ENCODE measurements around the gene PHF21A. TPM values are rescaled to one million over a fixed set of nuclear protein-coding genes. Genes with fewer than 3 reads are reported as not detected.
"Not testable (repeated sequence)": the region's sequence is repeated elsewhere in the genome, so short reads cannot be mapped to it uniquely, and the experiment has no call there.

Gene PHF21A
- total RNA-seq, 4 donors from 2014 or later = 11.2 to 22.3 (median 15.9) TPM

- TF ChIP-seq CTCF (IDR thresholded peaks at IDR 0.05) (no peak), POLR2A (IDR thresholded peaks at IDR 0.05) (no peak)
- intact Hi-C loops (cut with DNase I) = no loop called here
These were observed 219.6 kb downstream of the PHF21A start for GRCh38 chr11:45901626-45902025.

GRCh38 chr11:45900916-45901617, 220.2 kb downstream of the PHF21A start:
- Histone ChIP-seq H3K27me3 (peaks cover 0 to 48% (median 0%) of the 10 kb centered on the region in 4 donors), H3K9me3 (no peaks in the 10 kb centered on the region), H3K27ac (peak overlapping the region in 1 of 4 donors; percentile 9), H3K4me1 (peaks cover 14 to 28% (median 16%) of the 10 kb centered on the region in 3 donors), H3K4me3 (peak overlapping the region in 3 of 4 donors; percentile 50 to 66 (median 60)), H3K36me3 (no peaks in the 10 kb centered on the region)
- no peak for DNase-seq
- WGBS, 2 donors = 23 to 28% methylated on average over 5 to 6 of the region's 8 CpGs
- TF ChIP-seq POLR2A (IDR thresholded peaks at IDR 0.05) (no peak), CTCF (IDR thresholded peaks at IDR 0.05) (no peak)
- intact Hi-C loops (cut with DNase I) = no loop called here

More at GRCh38 chr11:45901626-45902025, 219.6 kb downstream of the PHF21A start:
- H3K9me3 ChIP-seq = no peaks in the 10 kb centered on the region
- WGBS, 2 donors = 88 to 100% methylated on average over 1 to 3 of the region's 6 CpGs
- H3K27ac ChIP-seq = no peak overlapping the region
- H3K4me1 ChIP-seq = peaks cover 14 to 32% (median 16%) of the 10 kb centered on the region in 3 donors
- H3K36me3 ChIP-seq = no peaks in the 10 kb centered on the region
- DNase-seq = no peak
- peaks cover 0 to 43% (median 0%) of the 10 kb centered on the region in 4 donors for H3K27me3 ChIP-seq
- no peak overlapping the region for H3K4me3 ChIP-seq

GRCh38 chr11:45900175-45900800, 221.0 kb downstream of the PHF21A start:
- H3K4me3 ChIP-seq = peak overlapping the region; percentile 43 to 66 (median 55)
- peaks cover 14 to 28% (median 16%) of the 10 kb centered on the region in 3 donors for H3K4me1 ChIP-seq
- 8 to 23% methylated on average over 6 to 12 of the region's 59 CpGs for whole genome bisulfite sequencing, 2 donors
- DNase-seq; intact Hi-C loops (cut with DNase I); H3K36me3 ChIP-seq; H3K9me3 ChIP-seq: not testable (repeated sequence)
- peak in 1 of 4 donors; percentile 20 for TF ChIP-seq POLR2A (IDR thresholded peaks at IDR 0.05)
- H3K27me3 ChIP-seq = peaks cover 0 to 53% (median 0%) of the 10 kb centered on the region in 4 donors
- peak overlapping the region in 2 of 4 donors; percentile 57 to 76 for H3K27ac ChIP-seq

- H3K9me3 ChIP-seq = no peaks in the 10 kb centered on the region
- H3K4me1 ChIP-seq = peaks cover 14 to 28% (median 16%) of the 10 kb centered on the region in 3 donors
- TF ChIP-seq POLR2A (IDR thresholded peaks at IDR 0.05) = no peak
- no peak for TF ChIP-seq CTCF (IDR thresholded peaks at IDR 0.05)
- intact Hi-C loops (cut with DNase I) = no loop called here
- 0 to 1% methylated on average over 11 to 14 of the region's 62 CpGs for WGBS, 2 donors
- peaks cover 0 to 60% (median 0%) of the 10 kb centered on the region in 4 donors for H3K27me3 ChIP-seq
- peak overlapping the region; percentile 43 to 66 (median 55) for H3K4me3 ChIP-seq
- DNase-seq = no peak
- H3K36me3 ChIP-seq = no peaks in the 10 kb centered on the region
- peak overlapping the region in 3 of 4 donors; percentile 48 to 76 (median 57) for H3K27ac ChIP-seq
These were observed 221.6 kb downstream of the PHF21A start for GRCh38 chr11:45899448-45900174.

GRCh38 chr11:45899086-45899447, 222.2 kb downstream of the PHF21A start:
- TF ChIP-seq CTCF (IDR thresholded peaks at IDR 0.05) (no peak), POLR2A (IDR thresholded peaks at IDR 0.05) (no peak)
- no peaks in the 10 kb centered on the region for H3K9me3 ChIP-seq
- peaks cover 0 to 64% (median 0%) of the 10 kb centered on the region in 4 donors for H3K27me3 ChIP-seq
- peaks cover 14 to 28% (median 16%) of the 10 kb centered on the region in 3 donors for H3K4me1 ChIP-seq
- peak overlapping the region in 1 of 4 donors; percentile 76 for H3K27ac ChIP-seq
- H3K4me3 ChIP-seq = peak overlapping the region in 3 of 4 donors; percentile 50 to 66 (median 60)
- no peak for DNase-seq
- intact Hi-C loops (cut with DNase I) = no loop called here
- 0% methylated on average over 1 of the region's 3 CpGs; no CpG with 5 or more reads in 1 of the 2 donors for WGBS, 2 donors
- no peaks in the 10 kb centered on the region for H3K36me3 ChIP-seq
